Lower leg skin (tissue), 3 donors: ENCODE data around the gene ADAMTS1.

Experiments used
- POLR2A ChIP-seq, 2 donors: fragments of 450-650 bp; IDR thresholded peaks; one replicate each; pipeline ENCODE4 v1.6.1; 2016 to 2017; ENCODE audit warnings: antibody characterized with exemption in 2 of 2, mild to moderate bottlenecking in 1 of 2, moderate library complexity in 1 of 2
- TF ChIP-seq, protein P1 (sequence below), 3 donors: fragments of 450-650 bp; IDR thresholded peaks; one replicate each; pipeline ENCODE4 v1.5.1; 2016; ENCODE audit warnings: antibody characterized with exemption in 3 of 3, mild to moderate bottlenecking in 3 of 3, moderate library complexity in 2 of 3

DNA sequence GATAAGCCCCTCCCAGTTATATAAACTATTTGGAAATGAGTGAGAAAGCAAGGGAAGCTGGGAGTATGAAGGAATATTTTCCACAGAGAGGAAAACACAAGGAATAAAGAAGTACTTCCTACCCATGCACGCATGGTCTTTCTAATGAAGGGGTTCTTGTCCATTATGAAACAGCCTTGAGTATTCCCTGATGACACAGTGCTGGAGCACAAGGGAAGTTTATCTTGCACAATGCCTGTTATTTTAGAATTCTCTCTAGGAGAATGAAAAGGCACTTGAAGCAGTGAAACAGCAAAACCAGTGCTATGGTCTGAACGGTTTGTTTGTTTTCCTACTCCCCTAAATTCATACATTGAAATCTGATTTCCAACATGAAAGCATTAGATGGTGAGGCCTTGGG lies 38.6 kb upstream of the ADAMTS1 start:
- TF ChIP-seq, protein P1, sequence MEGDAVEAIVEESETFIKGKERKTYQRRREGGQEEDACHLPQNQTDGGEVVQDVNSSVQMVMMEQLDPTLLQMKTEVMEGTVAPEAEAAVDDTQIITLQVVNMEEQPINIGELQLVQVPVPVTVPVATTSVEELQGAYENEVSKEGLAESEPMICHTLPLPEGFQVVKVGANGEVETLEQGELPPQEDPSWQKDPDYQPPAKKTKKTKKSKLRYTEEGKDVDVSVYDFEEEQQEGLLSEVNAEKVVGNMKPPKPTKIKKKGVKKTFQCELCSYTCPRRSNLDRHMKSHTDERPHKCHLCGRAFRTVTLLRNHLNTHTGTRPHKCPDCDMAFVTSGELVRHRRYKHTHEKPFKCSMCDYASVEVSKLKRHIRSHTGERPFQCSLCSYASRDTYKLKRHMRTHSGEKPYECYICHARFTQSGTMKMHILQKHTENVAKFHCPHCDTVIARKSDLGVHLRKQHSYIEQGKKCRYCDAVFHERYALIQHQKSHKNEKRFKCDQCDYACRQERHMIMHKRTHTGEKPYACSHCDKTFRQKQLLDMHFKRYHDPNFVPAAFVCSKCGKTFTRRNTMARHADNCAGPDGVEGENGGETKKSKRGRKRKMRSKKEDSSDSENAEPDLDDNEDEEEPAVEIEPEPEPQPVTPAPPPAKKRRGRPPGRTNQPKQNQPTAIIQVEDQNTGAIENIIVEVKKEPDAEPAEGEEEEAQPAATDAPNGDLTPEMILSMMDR (IDR thresholded peaks at IDR 0.05), result no peak
- TF ChIP-seq POLR2A (IDR thresholded peaks at IDR 0.05), result no peak
